Hematopoietic multipotent progenitor cell treated with erythropoietin and hydrocortisone succinate and interleukin-3 and kit ligand, for 4 days (in vitro differentiated cells): ENCODE measurements around the gene TSSK2.
A peak's percentile ranks its signal among the peaks of the same experiment; 100 is the strongest.

Experiments
- DNase-seq: peaks from one replicate; pipeline ENCODE4 v3.0.0-alpha.2; 2015

TSSK2 gene

GRCh38 chr22:19172213-19173046, 41.3 kb downstream of the TSSK2 start:
- DNase-seq, result no peak

GRCh38 chr22:19173047-19174035, 42.2 kb downstream of the TSSK2 start:
- no peak for DNase-seq

- peak; percentile 72 for DNase-seq
Measured at GRCh38 chr22:19174106-19175025, 43.3 kb downstream of the TSSK2 start.

GRCh38 chr22:19175026-19175601, 44.0 kb downstream of the TSSK2 start:
- no peak for DNase-seq

GRCh38 chr22:19175602-19176174, 44.6 kb downstream of the TSSK2 start:
- no peak for DNase-seq

GRCh38 chr22:19176175-19176643, 45.1 kb downstream of the TSSK2 start:
- DNase-seq, result no peak

- no peak for DNase-seq
Measured at GRCh38 chr22:19176732-19177131, 45.6 kb downstream of the TSSK2 start.

- no peak for DNase-seq
Measured at GRCh38 chr22:19177164-19178064, 46.3 kb downstream of the TSSK2 start.

GRCh38 chr22:19178065-19178656, 47.1 kb downstream of the TSSK2 start:
- peak; percentile 73 for DNase-seq

GRCh38 chr22:19178657-19179496, 47.8 kb downstream of the TSSK2 start, which contains the start of gene SLC25A1:
TSS of gene SLC25A1 (minus strand) at chr22:19178736. CDS start at chr22:19178673, 63 bp downstream.
- peak; percentile 94 for DNase-seq

- DNase-seq, result peak; percentile 92
Measured at GRCh38 chr22:19179497-19180048, 48.5 kb downstream of the TSSK2 start.

GRCh38 chr22:19180234-19180633, 49.1 kb downstream of the TSSK2 start:
- DNase-seq, result no peak

- DNase-seq, result no peak
Measured at GRCh38 chr22:19180740-19181410, 49.8 kb downstream of the TSSK2 start.

- DNase-seq, result no peak
Measured at GRCh38 chr22:19181786-19182471, 50.8 kb downstream of the TSSK2 start.
